Spleen (tissue), 7 donors: ENCODE measurements around the gene MYPN.

Experiments
- CTCF ChIP-seq, 11 experiments: fragments of 200-600 bp in 7 of 11; fragments of 450-650 bp in 4 of 11; sonication (generic) in 4 of 11; IDR thresholded peaks in 8 of 11; conservative IDR thresholded peaks in 3 of 11; 1 replicate in 7 of 11; 2 replicates in 4 of 11; pipeline versions ENCODE4 v1.4.0 to v1.8.0; 2016 to 2021; ENCODE audit warnings: antibody characterized with exemption in 11 of 11, inconsistent platforms in 4 of 11, mild to moderate bottlenecking in 1 of 11
- POLR2AphosphoS5 ChIP-seq, 3 donors: sonication (generic); formaldehyde crosslinking; IDR thresholded peaks; one replicate each; pipeline ENCODE4 v1.5.1; 2017; ENCODE audit warnings: antibody characterized with exemption in 3 of 3
- donor health status: DM: no; HTN: no; CAD: no; lungs with moderate emphysema.
- donor health status: DM: no; HTN: no; CAD: no.
- donor health status: DM: no; HTN: no; CAD: no.

- TF ChIP-seq CTCF (IDR thresholded peaks at IDR 0.05 in 8 of 11, conservative IDR thresholded peaks at IDR 0.05 in 3 of 11), result no peak
- TF ChIP-seq POLR2AphosphoS5 (IDR thresholded peaks at IDR 0.05), result no peak
Measured at GRCh38 chr10:68192113-68192512, 82.8 kb downstream of the MYPN start.
